Effector memory CD8-positive, alpha-beta T cell (primary cell): Measurements from ENCODE around the gene RNF224.

Source experiments
- ATAC-seq: fragments of 150-1000 bp; cut with Tn5 transposase; replicated peaks from 2 replicates; pipeline ENCODE4 v1.10.0; 2021; ENCODE audit warnings: mild to moderate bottlenecking, moderate library complexity
- DNase-seq, 3 experiments: peaks; one replicate each; pipeline ENCODE4 v3.0.0; 2021
- H3K27ac Mint-ChIP-seq, 2 donors: one replicate each; pipeline ENCODE4 v1.8.0; 2022; ENCODE audit warnings: mild to moderate bottlenecking in 2 of 2, mixed read lengths in 2 of 2, moderate library complexity in 2 of 2
- H3K27me3 Mint-ChIP-seq, 2 donors: one replicate each; pipeline ENCODE4 v1.8.0; 2022; ENCODE audit warnings: mixed read lengths in 2 of 2
- H3K36me3 Mint-ChIP-seq: one replicate; pipeline ENCODE4 v1.8.0; 2022; ENCODE audit warnings: mild to moderate bottlenecking, moderate library complexity, mixed read lengths; ENCODE audit not compliant: insufficient read depth
- H3K4me1 Mint-ChIP-seq, 2 donors: one replicate each; pipeline ENCODE4 v1.8.0; 2022; ENCODE audit warnings: low read depth in 2 of 2, mixed read lengths in 2 of 2
- H3K4me3 Mint-ChIP-seq, 2 donors: one replicate each; pipeline ENCODE4 v1.8.0; 2022; ENCODE audit warnings: mild to moderate bottlenecking in 2 of 2, mixed read lengths in 2 of 2, moderate library complexity in 2 of 2
- H3K9me3 Mint-ChIP-seq, 2 donors: one replicate each; pipeline ENCODE4 v1.8.0; 2022; ENCODE audit warnings: mixed read lengths in 2 of 2

Gene RNF224

DNA sequence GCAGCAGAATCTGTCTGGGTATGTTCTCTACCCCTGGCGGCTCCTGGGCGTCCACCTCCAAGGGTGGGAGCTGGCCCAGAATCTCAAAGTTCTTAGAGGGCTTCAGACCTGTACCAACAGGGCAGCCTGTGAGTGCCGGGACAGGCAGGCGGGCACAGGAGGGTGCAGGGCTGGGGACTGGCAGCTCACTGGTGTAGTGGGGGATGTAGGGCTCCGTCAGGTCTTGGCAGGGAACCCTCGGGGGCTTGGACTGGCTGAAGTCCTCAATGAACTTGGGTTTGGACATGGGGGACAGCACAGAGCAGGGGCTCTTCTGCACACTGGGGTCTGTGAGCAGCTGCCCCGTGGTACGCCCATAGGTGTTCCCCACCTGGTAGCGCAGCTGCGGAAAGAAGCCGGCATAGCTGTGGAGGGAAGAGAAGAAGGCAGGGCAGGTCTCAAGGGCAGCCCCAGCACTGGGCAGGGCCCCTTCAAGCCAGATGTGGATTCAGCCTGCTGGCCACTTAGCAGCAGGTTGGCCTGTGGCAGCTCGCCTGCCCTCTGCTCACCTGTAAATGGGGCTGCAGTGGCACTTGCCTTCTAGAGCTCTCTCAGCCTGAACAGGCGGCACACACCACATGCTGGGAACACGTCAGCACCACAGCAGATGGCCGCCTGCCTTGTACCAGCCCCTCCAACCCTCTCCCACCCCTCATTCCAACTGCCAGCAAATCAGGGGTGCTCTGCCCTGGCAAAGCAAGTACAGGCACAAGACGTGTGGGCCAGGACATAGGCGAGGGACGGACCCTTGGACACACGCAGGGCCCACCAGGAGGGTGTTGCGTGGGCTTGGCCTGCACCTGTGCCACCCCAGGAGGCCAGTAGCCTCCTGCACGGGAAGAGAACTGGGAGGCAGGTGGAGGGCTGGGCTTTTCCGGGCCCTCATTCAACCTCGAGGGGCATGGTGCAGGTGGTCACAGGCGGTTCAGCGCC lies 18.4 kb downstream of the RNF224 start:
- peaks cover 33% of the 10 kb centered on the region for H3K36me3 Mint-ChIP-seq
- H3K27me3 Mint-ChIP-seq: no peaks in the 10 kb centered on the region
- DNase-seq: no peak
- ATAC-seq: no peak
- H3K4me3 Mint-ChIP-seq: no peak overlapping the region
- no peaks in the 10 kb centered on the region for H3K9me3 Mint-ChIP-seq
- peaks cover 14 to 15% of the 10 kb centered on the region in 2 donors for H3K4me1 Mint-ChIP-seq
- H3K27ac Mint-ChIP-seq: no peak overlapping the region

DNA sequence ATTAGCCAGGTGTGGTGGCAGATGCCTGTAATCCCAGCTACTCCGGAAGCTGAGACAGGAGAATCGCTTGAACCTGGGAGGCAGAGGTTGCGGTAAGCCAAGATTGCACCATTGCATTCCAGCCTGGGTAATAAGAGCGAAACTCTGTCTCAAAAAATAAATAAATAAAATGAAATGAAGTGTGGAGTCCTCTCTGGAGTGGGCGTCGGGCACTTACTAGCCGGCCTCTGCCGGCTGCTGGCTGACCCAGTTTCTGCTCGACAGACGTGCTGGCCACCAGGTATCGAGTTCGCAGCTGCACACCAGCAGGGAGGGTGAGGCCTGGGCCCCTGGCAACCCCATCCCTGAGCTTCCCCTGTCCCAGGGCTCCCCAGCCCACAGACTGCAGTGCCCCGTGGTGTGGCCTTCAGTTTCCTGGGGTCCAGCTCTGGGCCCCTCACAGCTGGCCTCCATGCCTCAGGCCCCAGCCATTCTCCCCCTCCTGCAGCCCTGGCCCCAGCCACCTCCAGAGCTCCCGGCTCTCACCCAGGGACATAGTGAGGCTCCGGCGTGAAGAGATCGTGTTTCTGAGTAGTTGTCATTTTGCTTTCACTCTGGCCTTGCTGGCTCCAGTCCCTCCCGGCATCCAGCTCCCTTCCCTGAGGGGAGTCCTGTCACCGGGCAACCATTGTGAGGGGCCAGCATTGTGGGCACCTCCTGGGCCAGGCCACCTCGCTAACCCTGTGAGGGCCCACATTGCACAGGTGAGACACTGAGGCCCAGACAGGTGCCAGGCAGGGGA lies 20.0 kb downstream of the RNF224 start:
- Mint-ChIP-seq H3K9me3 (no peaks in the 10 kb centered on the region), H3K36me3 (peaks cover 19% of the 10 kb centered on the region), H3K27me3 (no peaks in the 10 kb centered on the region), H3K4me3 (no peak overlapping the region), H3K4me1 (peaks cover 8 to 10% of the 10 kb centered on the region in 2 donors), H3K27ac (no peak overlapping the region)
- ATAC-seq (no peak), DNase-seq (no peak)

DNA sequence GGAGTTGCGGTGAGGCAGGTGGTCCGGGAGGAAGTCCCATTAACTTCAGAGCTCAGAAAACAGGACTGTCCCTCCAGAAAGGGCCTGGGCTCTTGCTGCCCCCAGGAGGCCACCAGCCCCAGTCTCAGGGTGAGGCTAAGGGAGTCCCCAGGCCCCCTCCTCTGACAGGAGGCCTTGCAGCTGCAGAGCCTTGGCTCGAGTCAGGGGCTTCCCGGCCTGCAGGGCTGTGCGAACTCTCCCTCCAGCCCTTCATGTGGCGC lies 20.5 kb downstream of the RNF224 start:
- Mint-ChIP-seq H3K27me3 (no peaks in the 10 kb centered on the region), H3K4me3 (no peak overlapping the region), H3K9me3 (no peaks in the 10 kb centered on the region), H3K36me3 (peaks cover 14% of the 10 kb centered on the region), H3K4me1 (peaks cover 7 to 8% of the 10 kb centered on the region in 2 donors), H3K27ac (no peak overlapping the region)
- ATAC-seq (no peak), DNase-seq (no peak)

- no peaks in the 10 kb centered on the region for H3K9me3 Mint-ChIP-seq
- no peak overlapping the region for H3K27ac Mint-ChIP-seq
- no peak for ATAC-seq
- peaks cover 4% of the 10 kb centered on the region for H3K36me3 Mint-ChIP-seq
- no peak for DNase-seq
- H3K27me3 Mint-ChIP-seq: no peaks in the 10 kb centered on the region
- peaks cover 5 to 7% of the 10 kb centered on the region in 2 donors for H3K4me1 Mint-ChIP-seq
- no peak overlapping the region for H3K4me3 Mint-ChIP-seq
Observed at GRCh38 chr9:137250329-137251193, 23.3 kb downstream of the RNF224 start.

DNA sequence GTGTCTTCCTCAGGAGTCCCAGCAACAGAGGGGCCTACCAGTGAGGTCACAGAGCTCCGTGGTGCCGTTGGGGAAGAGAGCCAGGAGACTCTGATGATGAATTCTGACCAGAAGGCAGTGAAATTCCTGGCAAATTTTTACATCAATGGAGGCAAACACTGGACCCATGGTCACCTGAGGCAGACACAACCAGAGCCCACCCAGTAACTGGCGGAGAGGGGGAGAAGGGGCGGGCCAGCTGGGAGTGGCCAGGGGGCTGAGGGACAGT lies 23.8 kb downstream of the RNF224 start, which contains the start of gene STPG3:
Gene STPG3 (plus strand): TSS at position 93 of the 268 bp plus-strand sequence. CDS start 1 bp downstream, at position 94.
- H3K4me1 Mint-ChIP-seq: peaks cover 5 to 7% of the 10 kb centered on the region in 2 donors
- ATAC-seq (no peak), DNase-seq (no peak)
- H3K4me3 Mint-ChIP-seq: no peak within 1 kb of the TSS
- no peaks in the 10 kb centered on the region for H3K9me3 Mint-ChIP-seq
- no peaks in the 10 kb centered on the region for H3K27me3 Mint-ChIP-seq
- H3K36me3 Mint-ChIP-seq: peaks cover 10% of the 10 kb centered on the region
- H3K27ac Mint-ChIP-seq: no peak within 1 kb of the TSS

- ATAC-seq (no peak), DNase-seq (no peak)
- no peak overlapping the region for H3K27ac Mint-ChIP-seq
- no peak overlapping the region for H3K4me3 Mint-ChIP-seq
- no peaks in the 10 kb centered on the region for H3K9me3 Mint-ChIP-seq
- H3K36me3 Mint-ChIP-seq: peaks cover 15% of the 10 kb centered on the region
- H3K4me1 Mint-ChIP-seq: peaks cover 5 to 11% of the 10 kb centered on the region in 2 donors
- no peaks in the 10 kb centered on the region for H3K27me3 Mint-ChIP-seq
Observed at GRCh38 chr9:137251490-137252268, 24.4 kb downstream of the RNF224 start.

DNA sequence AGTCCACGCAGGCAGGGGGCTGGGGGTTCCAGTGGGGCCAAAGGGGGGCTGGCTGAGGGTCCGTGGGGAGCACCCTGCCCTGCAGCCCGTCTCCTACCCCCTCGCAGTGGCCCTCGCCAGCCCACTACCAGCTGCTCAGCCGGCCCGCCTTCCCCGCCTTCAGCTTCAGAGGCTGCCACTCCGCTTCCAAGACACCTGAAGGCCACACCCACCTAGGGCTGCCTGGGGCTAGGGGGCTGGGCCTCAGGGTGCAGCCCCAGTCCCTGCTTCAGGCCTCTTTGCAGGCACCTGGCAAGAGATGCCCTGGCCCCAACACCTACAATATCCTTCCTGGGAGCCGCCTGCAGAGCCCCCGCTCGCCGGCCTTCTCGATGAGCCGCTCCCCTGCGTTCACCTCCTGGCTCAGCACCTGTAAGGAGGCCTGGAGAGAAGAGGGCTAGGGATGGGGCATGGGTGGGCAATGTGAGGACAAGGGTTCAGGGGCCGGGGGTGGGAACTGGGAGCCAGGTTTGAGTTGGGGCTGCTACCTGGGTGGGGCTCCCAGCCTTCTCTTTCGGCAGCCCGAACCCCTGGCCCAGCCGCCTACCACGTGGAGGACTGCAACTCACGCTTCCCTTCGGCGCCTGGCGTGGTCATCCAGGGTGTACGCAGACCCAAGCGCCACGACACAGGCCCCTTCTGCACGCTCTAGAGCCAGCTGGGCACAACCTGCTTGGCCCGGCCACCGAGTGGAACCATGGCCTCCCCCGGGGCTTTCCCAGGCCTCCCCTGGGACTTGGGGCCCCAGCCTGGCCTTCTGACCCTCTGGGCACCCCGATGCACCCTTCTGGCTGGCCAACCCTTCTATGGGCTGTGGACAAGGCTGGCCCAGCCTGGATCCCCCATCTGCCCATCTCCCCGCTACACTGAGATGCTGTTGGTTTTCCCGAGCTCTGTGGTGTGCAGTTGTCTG lies 25.5 kb downstream of the RNF224 start:
- Mint-ChIP-seq H3K4me1 (peaks cover 5 to 11% of the 10 kb centered on the region in 2 donors), H3K27me3 (no peaks in the 10 kb centered on the region), H3K4me3 (peak overlapping the region in 1 of 2 donors; percentile 91), H3K36me3 (peaks cover 20% of the 10 kb centered on the region), H3K27ac (no peak overlapping the region), H3K9me3 (no peaks in the 10 kb centered on the region)
- DNase-seq (no peak), ATAC-seq (no peak)

- H3K36me3 Mint-ChIP-seq: peaks cover 30% of the 10 kb centered on the region
- peaks cover 5 to 11% of the 10 kb centered on the region in 2 donors for H3K4me1 Mint-ChIP-seq
- H3K27ac Mint-ChIP-seq: peak overlapping the region in 1 of 2 donors; percentile 65
- peak overlapping the region; percentile 85 to 91 for H3K4me3 Mint-ChIP-seq
- no peaks in the 10 kb centered on the region for H3K9me3 Mint-ChIP-seq
- no peak for DNase-seq
- H3K27me3 Mint-ChIP-seq: no peaks in the 10 kb centered on the region
- no peak for ATAC-seq
Observed at GRCh38 chr9:137253717-137254623, 26.7 kb downstream of the RNF224 start.

DNA sequence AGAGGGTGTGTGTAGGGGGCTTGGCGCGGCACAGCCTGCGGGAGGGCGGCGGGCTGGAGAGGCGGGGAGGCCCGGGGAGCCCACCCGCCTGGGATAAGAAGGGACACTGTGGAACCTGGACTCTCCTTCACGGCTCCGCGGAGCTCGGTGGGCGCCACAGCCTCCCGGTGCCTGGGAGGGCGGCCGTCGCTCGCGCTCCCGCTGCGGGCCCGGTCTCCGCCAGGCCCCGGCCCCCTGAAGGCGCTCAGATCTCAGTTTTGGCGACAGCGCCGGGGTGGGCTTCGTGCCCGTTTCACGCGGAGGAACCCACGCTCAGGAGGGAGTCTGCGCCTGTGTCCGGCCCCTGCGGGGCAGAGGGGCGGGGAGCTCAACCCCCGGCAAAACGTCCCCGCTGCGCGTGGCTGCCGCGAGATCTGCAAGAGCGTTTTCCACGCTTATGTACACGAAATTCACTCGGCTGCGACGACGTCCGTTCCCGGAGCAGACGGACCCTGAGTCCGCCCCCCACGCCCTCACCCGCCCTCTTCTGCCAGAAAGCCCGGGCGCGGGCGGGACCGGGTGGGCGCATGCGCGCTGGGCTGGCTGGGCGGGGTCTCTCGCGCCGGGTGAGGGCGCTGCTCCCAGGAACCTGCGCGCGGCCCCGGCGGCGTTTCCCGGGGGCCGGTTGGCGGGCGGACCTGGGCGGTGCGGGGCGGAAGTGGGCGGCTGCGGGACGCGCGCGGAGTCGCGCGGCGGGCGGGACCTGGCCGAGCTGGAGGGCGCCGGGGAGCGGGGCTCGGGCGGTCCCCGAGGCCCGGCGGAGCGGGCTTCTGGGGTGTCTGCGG lies 27.5 kb downstream of the RNF224 start, which contains the start of gene NELFB:
Gene NELFB (plus strand): TSS at position 704 of the 824 bp plus-strand sequence.
- H3K9me3 Mint-ChIP-seq: no peaks in the 10 kb centered on the region
- peaks cover 5 to 11% of the 10 kb centered on the region in 2 donors for H3K4me1 Mint-ChIP-seq
- DNase-seq: peak; percentile 95 to 98 (median 95)
- peak; percentile 90 for ATAC-seq
- H3K4me3 Mint-ChIP-seq: peak within 1 kb of the TSS; percentile 85 to 91
- H3K36me3 Mint-ChIP-seq: peaks cover 38% of the 10 kb centered on the region
- no peaks in the 10 kb centered on the region for H3K27me3 Mint-ChIP-seq
- H3K27ac Mint-ChIP-seq: peak within 1 kb of the TSS in 1 of 2 donors; percentile 65

DNA sequence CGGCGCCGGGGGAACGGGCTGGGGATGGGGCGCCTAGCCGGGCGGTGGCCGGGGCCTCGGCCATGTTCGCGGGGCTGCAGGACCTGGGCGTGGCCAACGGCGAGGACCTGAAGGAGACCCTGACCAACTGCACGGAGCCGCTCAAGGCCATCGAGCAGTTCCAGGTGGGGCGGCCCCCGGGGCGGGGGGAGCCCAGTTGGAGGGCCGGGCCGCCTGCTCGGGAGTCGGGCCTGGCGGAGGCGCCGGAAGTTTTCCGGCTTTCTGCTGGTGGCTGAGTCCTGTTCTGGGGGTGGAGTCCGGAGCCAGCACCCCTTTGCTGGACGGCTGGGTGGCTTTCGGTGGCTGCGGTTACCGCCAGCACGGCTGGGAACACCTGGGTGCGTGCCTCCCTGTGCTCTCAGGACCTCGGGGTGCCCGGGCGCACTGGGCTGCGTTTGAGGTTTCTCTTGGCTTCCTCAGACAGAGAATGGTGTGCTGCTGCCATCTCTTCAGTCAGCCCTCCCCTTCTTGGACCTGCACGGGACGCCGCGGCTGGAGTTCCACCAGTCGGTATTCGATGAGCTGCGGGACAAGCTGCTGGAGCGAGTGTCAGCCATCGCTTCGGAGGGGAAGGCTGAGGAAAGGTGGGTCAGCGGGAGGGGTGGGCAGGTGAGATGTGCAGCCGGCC lies 28.3 kb downstream of the RNF224 start:
- H3K27ac Mint-ChIP-seq: no peak overlapping the region
- H3K9me3 Mint-ChIP-seq: no peaks in the 10 kb centered on the region
- peaks cover 45% of the 10 kb centered on the region for H3K36me3 Mint-ChIP-seq
- DNase-seq (no peak), ATAC-seq (peak; percentile 12)
- H3K27me3 Mint-ChIP-seq: no peaks in the 10 kb centered on the region
- H3K4me3 Mint-ChIP-seq: peak overlapping the region; percentile 85 to 91
- H3K4me1 Mint-ChIP-seq: peaks cover 5 to 11% of the 10 kb centered on the region in 2 donors
